GM12878 (cell line): ENCODE data around the gene UGT1A7. TPM values are rescaled to one million over a fixed set of nuclear protein-coding genes. Genes with fewer than 3 reads are reported as not detected.

Experiments
- ATAC-seq: fragments of 200-7000 bp; cut with Tn5 transposase; 3 replicates; pipeline ENCODE4 v1.9.1; 2020; ENCODE audit warnings: mild to moderate bottlenecking, moderate library complexity
- BruUV-seq: library from RNA; stranded (reverse); fragments of 400-500 nt; replicated peaks from 2 replicates; lab custom pipeline; 2021; lab: Mats Ljungman, UMichigan
- CTCF ChIA-PET: fragments of 300-600 bp; sonication (Branson Sonifier 250); formaldehyde crosslinking; extraction: SDS; loops from one replicate; lab custom pipeline; 2021; ENCODE audit warnings: inconsistent platforms; lab: Yijun Ruan, JAX
- POLR2A ChIA-PET: fragments of 350-600 bp; formaldehyde crosslinking; extraction: SDS; loops from one replicate; lab custom pipeline; 2021; ENCODE audit warnings: inconsistent platforms; lab: Charles Lee
- RAD21 ChIA-PET: fragments of 300-600 bp; sonication (Branson Sonifier 250); formaldehyde crosslinking; loops from one replicate; lab custom pipeline; 2023; ENCODE audit warnings: antibody characterized with exemption; ENCODE audit not compliant: unreplicated experiment; lab: Charles Lee
- SMC1A ChIA-PET: fragments of 300-600 bp; sonication (Branson Sonifier 250); formaldehyde crosslinking; loops from one replicate; lab custom pipeline; 2023; ENCODE audit not compliant: unreplicated experiment, uncharacterized antibody; lab: Charles Lee
- DNase-seq: peaks from one replicate; pipeline ENCODE4 v3.0.0-alpha.2; 2011; ENCODE audit warnings: low read depth, low spot score
- FAIRE-seq: peaks from 3 replicates; lab custom pipeline; 2011; peaks lifted over from hg19 to GRCh38; lab: Jason Lieb, UNC
- H2AFZ ChIP-seq: 2 replicates; pipeline ENCODE4 v1.6.0; 2011; ENCODE audit warnings: low read depth, low read length, control low read depth; ENCODE audit not compliant: control insufficient read depth
- H3K27ac ChIP-seq: 2 replicates; pipeline ENCODE4 v1.5.1; 2011; ENCODE audit warnings: control low read depth; ENCODE audit not compliant: control insufficient read depth, insufficient read depth
- H3K27me3 ChIP-seq, 2 experiments: replicated peaks in 1 of 2; 2 replicates each; pipeline versions ENCODE4 v1.6.0 to v1.6.1; 2011; ENCODE audit warnings: low read length in 1 of 2; ENCODE audit not compliant: control insufficient read depth in 2 of 2, insufficient read depth in 2 of 2
- H3K36me3 ChIP-seq, 2 experiments: 2 replicates each; pipeline ENCODE4 v1.5.1; 2011; ENCODE audit warnings: low read length in 1 of 2; ENCODE audit not compliant: control insufficient read depth in 2 of 2, insufficient read depth in 2 of 2
- H3K4me1 ChIP-seq: 2 replicates; pipeline ENCODE4 v1.6.1; 2011; ENCODE audit warnings: mild to moderate bottlenecking, low read length, moderate library complexity, mixed read lengths; ENCODE audit not compliant: control insufficient read depth, insufficient read depth
- H3K4me2 ChIP-seq: 2 replicates; pipeline ENCODE4 v1.6.0; 2011; ENCODE audit warnings: control low read depth; ENCODE audit not compliant: control insufficient read depth, insufficient read depth
- H3K4me3 ChIP-seq: fragments of 200-600 bp; sonication (generic); 2 replicates; pipeline ENCODE4 v1.5.1; 2016
- H3K79me2 ChIP-seq: 2 replicates; pipeline ENCODE4 v1.6.0; 2011; ENCODE audit warnings: low read length; ENCODE audit not compliant: control insufficient read depth, insufficient read depth
- H3K9ac ChIP-seq: 2 replicates; pipeline ENCODE4 v1.8.0; 2011; ENCODE audit warnings: low read length, control low read depth, mixed read lengths; ENCODE audit not compliant: control insufficient read depth, insufficient read depth
- H3K9me3 ChIP-seq: replicated peaks from 3 replicates; pipeline ENCODE4 v1.5.1; 2011; ENCODE audit warnings: mild to moderate bottlenecking, low read length; ENCODE audit not compliant: control insufficient read depth, insufficient read depth
- H4K20me1 ChIP-seq: 2 replicates; pipeline ENCODE4 v1.6.0; 2011; ENCODE audit not compliant: control insufficient read depth, insufficient read depth
- ELK1 ChIP-seq: IDR thresholded peaks from 2 replicates; pipeline ENCODE4 v1.6.1; 2012; ENCODE audit warnings: low read depth, low read length, improper control_type of control experiment
- FOS ChIP-seq: IDR thresholded peaks from 3 replicates; pipeline ENCODE4 v1.6.1; 2011; ENCODE audit warnings: borderline replicate concordance; ENCODE audit not compliant: insufficient read length; ENCODE audit errors: extremely low read depth
- MYB ChIP-seq: fragments of 150-350 bp; IDR thresholded peaks from 2 replicates; pipeline ENCODE4 v1.6.1; 2014; ENCODE audit warnings: mild to moderate bottlenecking, low read depth, low read length, borderline replicate concordance
- NRF1 ChIP-seq: conservative IDR thresholded peaks from 2 replicates; pipeline ENCODE4 v1.6.1; 2011; ENCODE audit warnings: mild to moderate bottlenecking, low read depth, low read length, improper control_type of control experiment
- WGBS: methylation state at CpG from one replicate; pipeline ENCODE4 v1.1.6; 2016; ENCODE audit warnings: low lambda C conversion rate; ENCODE audit not compliant: insufficient replicate concordance, insufficient coverage; ENCODE audit errors: missing lambda C conversion rate; 5-methylcytosine and 5-hydroxymethylcytosine counted together
- in situ Hi-C: fragments of 300-500 bp; cut with MboI; formaldehyde crosslinking; loops from 9 replicates; pipeline ENCODE4 v1.14.3; 2018; ENCODE audit warnings: mixed read lengths
- intact Hi-C: fragments of 100-400 bp; cut with micrococcal nuclease; formaldehyde crosslinking; loops from one replicate; pipeline ENCODE4 v1.14.2; 2022; ENCODE audit not compliant: unreplicated experiment
- polyA plus RNA-seq, 11 experiments: library from polyadenylated mRNA; depleted of rRNA in 4 of 11; unstranded in 6 of 11; stranded (reverse) in 5 of 11; fragments of >200 nt; fragmentation: Nextera tagmentation in 4 of 11; fragmentation: Illumina TruSeq in 1 of 11; extraction: Ambion mirVana in 4 of 11; extraction: Trizol in 1 of 11; gene quantifications; 1 replicate in 1 of 11; 2 replicates in 10 of 11; pipeline versions ENCODE4 v1.2.1 to v1.2.3, GENCODE V29; 2011 to 2016; ENCODE audit warnings: inconsistent platforms in 2 of 11, missing spikeins in 2 of 11, low read depth in 1 of 11
- total RNA-seq, 4 experiments: library from RNA; depleted of rRNA in 3 of 4; stranded (reverse); fragments of >200 nt in 3 of 4; fragmentation: Illumina TruSeq in 1 of 4; extraction: Trizol in 1 of 4; gene quantifications; 2 replicates each; pipeline versions ENCODE4 v1.2.1 to v1.2.3, GENCODE V29; 2013 to 2021
- TF ChIP-seq, protein P1 (sequence below): fragments of 450-650 bp; IDR thresholded peaks from 2 replicates; pipeline ENCODE4 v1.6.1; 2017; ENCODE audit warnings: mild to moderate bottlenecking
- TF ChIP-seq, protein P2 (sequence below): fragments of 450-650 bp; IDR thresholded peaks from 2 replicates; pipeline ENCODE4 v1.6.1; 2017; ENCODE audit warnings: antibody characterized with exemption, mild to moderate bottlenecking, moderate library complexity

The UGT1A7 gene
- total and polyA plus RNA-seq, 10 of the 15 experiments (the other 5 are each of a cell fraction or from before 2014, with no cell fraction given): not detected

- H2AFZ ChIP-seq: no peak overlapping the region
- no peaks in the 10 kb centered on the region; a peak in 3 of 4 replicates for H3K27me3 ChIP-seq
- in situ Hi-C loops (no loop called here), intact Hi-C loops (no loop called here)
- no peak for ATAC-seq
- ChIA-PET SMC1A (no interaction called here), RAD21 (no interaction called here), CTCF (no interaction called here), POLR2A (interaction anchor here (0.6 kb wide), 1 partner anchor 124 kb away, joined by 4 read pairs; no protein-coding TSS in a partner anchor)
- TF ChIP-seq ELK1: no peak
- no peak for TF ChIP-seq NRF1
- TF ChIP-seq FOS: no peak
- TF ChIP-seq, protein P1, sequence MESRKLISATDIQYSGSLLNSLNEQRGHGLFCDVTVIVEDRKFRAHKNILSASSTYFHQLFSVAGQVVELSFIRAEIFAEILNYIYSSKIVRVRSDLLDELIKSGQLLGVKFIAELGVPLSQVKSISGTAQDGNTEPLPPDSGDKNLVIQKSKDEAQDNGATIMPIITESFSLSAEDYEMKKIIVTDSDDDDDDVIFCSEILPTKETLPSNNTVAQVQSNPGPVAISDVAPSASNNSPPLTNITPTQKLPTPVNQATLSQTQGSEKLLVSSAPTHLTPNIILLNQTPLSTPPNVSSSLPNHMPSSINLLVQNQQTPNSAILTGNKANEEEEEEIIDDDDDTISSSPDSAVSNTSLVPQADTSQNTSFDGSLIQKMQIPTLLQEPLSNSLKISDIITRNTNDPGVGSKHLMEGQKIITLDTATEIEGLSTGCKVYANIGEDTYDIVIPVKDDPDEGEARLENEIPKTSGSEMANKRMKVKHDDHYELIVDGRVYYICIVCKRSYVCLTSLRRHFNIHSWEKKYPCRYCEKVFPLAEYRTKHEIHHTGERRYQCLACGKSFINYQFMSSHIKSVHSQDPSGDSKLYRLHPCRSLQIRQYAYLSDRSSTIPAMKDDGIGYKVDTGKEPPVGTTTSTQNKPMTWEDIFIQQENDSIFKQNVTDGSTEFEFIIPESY: no peak
- TF ChIP-seq, protein P2, sequence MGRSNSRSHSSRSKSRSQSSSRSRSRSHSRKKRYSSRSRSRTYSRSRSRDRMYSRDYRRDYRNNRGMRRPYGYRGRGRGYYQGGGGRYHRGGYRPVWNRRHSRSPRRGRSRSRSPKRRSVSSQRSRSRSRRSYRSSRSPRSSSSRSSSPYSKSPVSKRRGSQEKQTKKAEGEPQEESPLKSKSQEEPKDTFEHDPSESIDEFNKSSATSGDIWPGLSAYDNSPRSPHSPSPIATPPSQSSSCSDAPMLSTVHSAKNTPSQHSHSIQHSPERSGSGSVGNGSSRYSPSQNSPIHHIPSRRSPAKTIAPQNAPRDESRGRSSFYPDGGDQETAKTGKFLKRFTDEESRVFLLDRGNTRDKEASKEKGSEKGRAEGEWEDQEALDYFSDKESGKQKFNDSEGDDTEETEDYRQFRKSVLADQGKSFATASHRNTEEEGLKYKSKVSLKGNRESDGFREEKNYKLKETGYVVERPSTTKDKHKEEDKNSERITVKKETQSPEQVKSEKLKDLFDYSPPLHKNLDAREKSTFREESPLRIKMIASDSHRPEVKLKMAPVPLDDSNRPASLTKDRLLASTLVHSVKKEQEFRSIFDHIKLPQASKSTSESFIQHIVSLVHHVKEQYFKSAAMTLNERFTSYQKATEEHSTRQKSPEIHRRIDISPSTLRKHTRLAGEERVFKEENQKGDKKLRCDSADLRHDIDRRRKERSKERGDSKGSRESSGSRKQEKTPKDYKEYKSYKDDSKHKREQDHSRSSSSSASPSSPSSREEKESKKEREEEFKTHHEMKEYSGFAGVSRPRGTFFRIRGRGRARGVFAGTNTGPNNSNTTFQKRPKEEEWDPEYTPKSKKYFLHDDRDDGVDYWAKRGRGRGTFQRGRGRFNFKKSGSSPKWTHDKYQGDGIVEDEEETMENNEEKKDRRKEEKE: no peak
- TF ChIP-seq MYB: no peak
- no peak for FAIRE-seq
- 54% methylated on average over 4 of the region's 4 CpGs for WGBS
- no peaks in the 10 kb centered on the region for H3K4me1 ChIP-seq
- H3K9me3 ChIP-seq: no peaks in the 10 kb centered on the region
- no peak overlapping the region for H3K4me3 ChIP-seq
- H4K20me1 ChIP-seq: no peaks in the 10 kb centered on the region
- no peak overlapping the region for H3K4me2 ChIP-seq
- no peaks in the 10 kb centered on the region for H3K79me2 ChIP-seq
- DNase-seq: no peak
- BruUV-seq: no TSS peak
- no peak overlapping the region for H3K9ac ChIP-seq
- H3K27ac ChIP-seq: no peak overlapping the region
- no peaks in the 10 kb centered on the region for H3K36me3 ChIP-seq
These were observed 135.1 kb downstream of the UGT1A7 start for GRCh38 chr2:233816771-233817170.
